Pancreas (tissue), 10 donors: ENCODE results near the gene RAP1A. TPM values are rescaled to one million over a fixed set of nuclear protein-coding genes. Genes with fewer than 3 reads are reported as not detected.
A peak's percentile ranks its signal among the peaks of the same experiment; 100 is the strongest.

ENCODE experiments used
- ATAC-seq, 4 donors: fragments of 200-7000 bp; cut with Tn5 transposase; one replicate each; pipeline versions ENCODE4 v1.8.0 to v1.9.1; 2020; ENCODE audit warnings: mild to moderate bottlenecking in 4 of 4, moderate library complexity in 4 of 4
- DNase-seq, 6 donors: peaks; one replicate each; pipeline ENCODE4 v3.0.0-alpha.2; 2020
- FAIRE-seq: peaks from 2 replicates; lab custom pipeline; 2012; peaks lifted over from hg19 to GRCh38; lab: Jason Lieb, UNC
- H3K27ac ChIP-seq, 4 donors: fragments of 200-600 bp; sonication (generic); 1 replicate in 3 of 4; 2 replicates in 1 of 4; pipeline versions ENCODE4 v1.5.0 to v1.8.0; 2020
- H3K27me3 ChIP-seq, 4 donors: fragments of 200-600 bp; one replicate each; pipeline ENCODE4 v1.8.0; 2021
- H3K36me3 ChIP-seq, 3 donors: fragments of 200-600 bp; sonication (generic) in 1 of 3; one replicate each; pipeline versions ENCODE4 v1.5.0 to v1.8.0; 2020 to 2021
- H3K4me1 ChIP-seq, 3 donors: fragments of 200-600 bp; one replicate each; pipeline ENCODE4 v1.8.0; 2021
- H3K4me3 ChIP-seq, 4 donors: fragments of 200-600 bp; sonication (generic) in 2 of 4; one replicate each; pipeline versions ENCODE4 v1.5.0 to v1.8.0; 2020 to 2021
- H3K9me3 ChIP-seq, 4 donors: fragments of 200-600 bp; one replicate each; pipeline ENCODE4 v1.8.0; 2021
- WGBS, 2 donors: extraction: QIAGEN DNeasy Blood & Tissue Kit; methylation state at CpG; one replicate each; pipeline ENCODE4 v1.1.7; 2013; 5-methylcytosine and 5-hydroxymethylcytosine counted together
- intact Hi-C, 3 donors: fragments of 100-400 bp; cut with DNase I; formaldehyde crosslinking; loops; one replicate each; pipeline versions ENCODE4 v1.11.1 to v1.14.2; 2022
- polyA plus RNA-seq, 2 donors: library from polyadenylated mRNA; stranded (reverse); fragments of 200-250 nt; gene quantifications; one replicate each; pipeline ENCODE4 v1.2.3, GENCODE V29; 2013
- total RNA-seq, 6 donors: library from RNA; stranded (reverse); fragmentation: NEBNext Ultra II Directional in 4 of 6; extraction: Animal tissue kit (Norgen Biotek cat#: 25700) in 4 of 6; gene quantifications; one replicate each; pipeline versions ENCODE4 v1.2.1 to v1.2.4, GENCODE V29; 2021 to 2023
- TF ChIP-seq, protein P1 (sequence below), 4 donors: fragments of 200-600 bp; sonication (generic) in 3 of 4; IDR thresholded peaks; one replicate each; pipeline versions ENCODE4 v1.5.0 to v1.8.0; 2021; ENCODE audit warnings: antibody characterized with exemption in 4 of 4
- donor health status: healthy with polysubstance abuse.
- donor health status: DM: no; HTN: no; CAD: no; lungs with moderate emphysema.
- donor health status: DM: no; HTN: no; CAD: no.
- donor health status: control.
- donor health status: control.
- donor health status: Bipolar disorder and iron deficiency.
- donor health status: DM: yes; HTN: yes; CAD: no.
- donor health status: DM: no; HTN: no; CAD: no.
- donor health status: DM: no; HTN: no; CAD: no.
- donor health status: DM: yes; HTN: yes; CAD: no.

The RAP1A gene
- total and polyA plus RNA-seq, 8 donors, result 17.0 to 35.1 (median 21.5) TPM

DNA sequence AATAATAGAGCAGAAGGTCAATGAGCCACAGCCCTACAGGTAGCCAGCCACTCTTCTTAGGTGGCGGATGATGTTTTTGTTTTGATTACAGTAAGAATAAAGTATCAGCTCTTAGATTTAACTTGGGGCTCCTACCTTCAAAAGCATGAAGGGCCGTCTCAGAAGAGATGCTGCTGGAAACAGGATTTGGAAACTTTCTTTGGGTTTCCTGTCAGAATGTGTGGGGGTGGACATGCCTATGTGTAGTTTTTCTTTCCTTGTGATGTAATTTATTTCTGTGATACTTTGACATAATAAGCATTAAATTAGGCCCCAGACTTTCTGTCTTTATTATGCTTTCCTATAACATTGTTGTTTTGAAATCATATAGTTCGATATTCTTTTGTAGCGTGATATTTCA lies 1.5 kb downstream of the RAP1A start:
- TF ChIP-seq, protein P1, sequence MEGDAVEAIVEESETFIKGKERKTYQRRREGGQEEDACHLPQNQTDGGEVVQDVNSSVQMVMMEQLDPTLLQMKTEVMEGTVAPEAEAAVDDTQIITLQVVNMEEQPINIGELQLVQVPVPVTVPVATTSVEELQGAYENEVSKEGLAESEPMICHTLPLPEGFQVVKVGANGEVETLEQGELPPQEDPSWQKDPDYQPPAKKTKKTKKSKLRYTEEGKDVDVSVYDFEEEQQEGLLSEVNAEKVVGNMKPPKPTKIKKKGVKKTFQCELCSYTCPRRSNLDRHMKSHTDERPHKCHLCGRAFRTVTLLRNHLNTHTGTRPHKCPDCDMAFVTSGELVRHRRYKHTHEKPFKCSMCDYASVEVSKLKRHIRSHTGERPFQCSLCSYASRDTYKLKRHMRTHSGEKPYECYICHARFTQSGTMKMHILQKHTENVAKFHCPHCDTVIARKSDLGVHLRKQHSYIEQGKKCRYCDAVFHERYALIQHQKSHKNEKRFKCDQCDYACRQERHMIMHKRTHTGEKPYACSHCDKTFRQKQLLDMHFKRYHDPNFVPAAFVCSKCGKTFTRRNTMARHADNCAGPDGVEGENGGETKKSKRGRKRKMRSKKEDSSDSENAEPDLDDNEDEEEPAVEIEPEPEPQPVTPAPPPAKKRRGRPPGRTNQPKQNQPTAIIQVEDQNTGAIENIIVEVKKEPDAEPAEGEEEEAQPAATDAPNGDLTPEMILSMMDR (IDR thresholded peaks at IDR 0.05), result no peak

DNA sequence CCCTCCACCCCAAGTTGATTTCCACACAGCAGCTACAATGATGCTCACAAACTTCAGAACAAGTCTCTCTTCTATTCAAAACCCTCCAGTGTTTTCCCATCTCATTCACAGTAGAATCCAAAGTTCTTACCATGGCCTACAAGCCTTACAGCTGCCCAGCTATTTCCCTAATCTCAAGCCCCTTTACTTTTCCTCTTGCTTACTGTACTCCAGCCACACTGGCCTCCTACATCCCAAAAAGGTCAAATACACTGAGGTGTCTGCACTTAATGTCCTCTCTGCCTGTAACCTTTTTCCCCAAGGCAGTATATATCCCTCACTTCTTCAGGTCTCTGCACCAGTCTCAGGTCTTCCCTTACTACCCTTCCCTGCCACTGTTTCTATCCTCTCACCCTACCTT lies 2.6 kb downstream of the RAP1A start:
- no peaks in the 10 kb centered on the region for H3K9me3 ChIP-seq
- DNase-seq, result no peak
- no peak overlapping the region for H3K4me3 ChIP-seq
- no peaks in the 10 kb centered on the region for H3K27me3 ChIP-seq
- FAIRE-seq, result no peak
- ATAC-seq, result no peak
- intact Hi-C loops, result no loop called here
- H3K4me1 ChIP-seq, result peaks cover 0 to 28% (median 12%) of the 10 kb centered on the region in 3 donors
- no peaks in the 10 kb centered on the region for H3K36me3 ChIP-seq
- H3K27ac ChIP-seq, result no peak overlapping the region
- TF ChIP-seq, protein P1 (IDR thresholded peaks at IDR 0.05), result no peak

More for the DNA sequence above, 1.5 kb downstream of the RAP1A start:
- 71 to 73% methylated on average over 4 of the region's 4 CpGs for WGBS, 2 donors
- H3K4me1 ChIP-seq, result peaks cover 0 to 24% (median 12%) of the 10 kb centered on the region in 3 donors
- peak overlapping the region in 2 of 4 donors; percentile 88 to 90 for H3K27ac ChIP-seq
- FAIRE-seq, result no peak
- no peaks in the 10 kb centered on the region for H3K36me3 ChIP-seq
- intact Hi-C loops, result no loop called here
- H3K9me3 ChIP-seq, result no peaks in the 10 kb centered on the region
- no peaks in the 10 kb centered on the region for H3K27me3 ChIP-seq
- no peak for DNase-seq
- no peak for ATAC-seq
- H3K4me3 ChIP-seq, result peak overlapping the region; percentile 76 to 94 (median 84)

DNA sequence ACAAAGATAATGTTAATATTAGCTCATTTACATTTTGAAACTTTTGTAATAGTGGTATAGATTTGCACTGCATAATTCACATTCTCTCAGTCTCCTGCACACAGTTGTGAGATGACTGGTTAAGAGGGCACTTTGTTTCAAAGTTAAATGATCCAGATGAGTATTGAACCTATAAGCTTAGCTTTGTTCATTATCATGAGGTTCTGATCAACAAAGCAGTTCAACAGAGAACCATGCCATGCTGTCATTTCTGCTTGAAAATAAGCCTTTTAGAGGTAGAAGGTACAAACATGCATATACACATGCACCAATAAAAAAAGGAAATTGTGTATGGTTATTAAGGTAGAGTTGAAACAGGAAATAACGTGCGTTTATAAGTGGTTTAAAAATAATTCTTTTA lies 4.8 kb downstream of the RAP1A start:
- Histone ChIP-seq H3K27ac (no peak overlapping the region), H3K4me1 (peaks cover 0 to 25% (median 12%) of the 10 kb centered on the region in 3 donors), H3K9me3 (no peaks in the 10 kb centered on the region), H3K27me3 (no peaks in the 10 kb centered on the region), H3K36me3 (no peaks in the 10 kb centered on the region), H3K4me3 (no peak overlapping the region)
- ATAC-seq (no peak), DNase-seq (no peak), FAIRE-seq (no peak)
- TF ChIP-seq, protein P1 (IDR thresholded peaks at IDR 0.05), result no peak
- 78 to 81% methylated on average over 2 of the region's 2 CpGs for WGBS, 2 donors
- intact Hi-C loops, result no loop called here

DNA sequence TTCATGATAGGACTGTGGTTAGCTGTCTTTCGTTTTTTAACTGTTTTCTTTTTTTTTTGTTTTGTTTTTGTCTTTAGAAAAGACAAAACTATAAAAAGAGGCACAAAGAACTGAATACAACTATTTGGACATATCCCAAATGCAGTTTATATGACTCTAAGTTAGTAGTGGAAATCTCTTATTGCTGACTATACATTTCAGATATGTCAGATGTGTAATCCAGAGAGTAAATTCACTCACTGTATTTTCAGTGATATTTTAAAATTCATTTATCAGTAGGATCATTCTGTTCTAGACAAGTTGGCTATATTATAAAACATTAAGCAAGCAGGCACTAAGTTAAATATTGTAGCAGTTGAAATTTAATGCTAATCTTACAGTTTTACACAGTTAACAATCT lies 5.7 kb downstream of the RAP1A start:
- ATAC-seq, result no peak
- H3K4me3 ChIP-seq, result no peak overlapping the region
- TF ChIP-seq, protein P1 (IDR thresholded peaks at IDR 0.05), result no peak
- H3K36me3 ChIP-seq, result no peaks in the 10 kb centered on the region
- DNase-seq, result no peak
- peaks cover 0 to 28% (median 12%) of the 10 kb centered on the region in 3 donors for H3K4me1 ChIP-seq
- H3K27ac ChIP-seq, result no peak overlapping the region
- H3K9me3 ChIP-seq, result no peaks in the 10 kb centered on the region
- 52 to 62% methylated on average over 1 of the region's 1 CpG for whole genome bisulfite sequencing, 2 donors
- intact Hi-C loops, result no loop called here
- no peak for FAIRE-seq
- no peaks in the 10 kb centered on the region for H3K27me3 ChIP-seq

DNA sequence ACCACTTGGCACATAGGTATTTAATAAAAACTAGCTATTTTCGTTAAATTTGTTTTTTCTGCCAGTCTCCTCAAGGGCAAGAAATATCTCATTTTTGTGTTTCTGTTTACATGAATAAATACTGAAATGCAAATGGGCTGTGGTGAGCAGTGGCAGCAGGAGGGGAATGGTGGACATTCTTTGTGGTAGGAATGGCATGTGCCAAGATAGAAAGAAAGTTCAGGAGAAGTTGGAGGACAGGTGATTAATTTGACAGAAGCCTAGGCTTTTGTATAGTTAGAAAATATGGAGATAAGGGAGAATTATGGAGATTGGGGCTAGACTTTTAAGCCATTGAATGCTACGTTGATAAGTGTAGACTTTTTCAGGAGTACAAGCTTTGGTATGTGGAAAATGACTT lies 8.6 kb downstream of the RAP1A start:
- H3K4me1 ChIP-seq, result peaks cover 0 to 14% (median 0%) of the 10 kb centered on the region in 3 donors

More for the DNA sequence above, 8.6 kb downstream of the RAP1A start:
- TF ChIP-seq, protein P1 (IDR thresholded peaks at IDR 0.05), result no peak
- H3K4me3 ChIP-seq, result no peak overlapping the region
- FAIRE-seq (no peak), DNase-seq (no peak), ATAC-seq (no peak)
- WGBS, 2 donors, result 21 to 27% methylated on average over 2 of the region's 2 CpGs
- intact Hi-C loops, result no loop called here
- H3K27me3 ChIP-seq, result no peaks in the 10 kb centered on the region
- no peaks in the 10 kb centered on the region for H3K36me3 ChIP-seq
- H3K27ac ChIP-seq, result no peak overlapping the region
- no peaks in the 10 kb centered on the region for H3K9me3 ChIP-seq
